NCI-H460 (cell line): Measurements from ENCODE around the gene PA2G4. TPM values are rescaled to one million over a fixed set of nuclear protein-coding genes. Genes with fewer than 3 reads are reported as not detected.
"Not testable (repeated sequence)": the region's sequence is repeated elsewhere in the genome, so short reads cannot be mapped to it uniquely, and the experiment has no call there.

Experiments
- DNase-seq: peaks from one replicate; pipeline ENCODE4 v3.0.0-alpha.2; 2016; ENCODE audit warnings: low read depth; ENCODE audit errors: extremely low read depth
- total RNA-seq: library from RNA; depleted of rRNA; stranded (reverse); fragments of >200 nt; shearing (Covaris generic); gene quantifications from 2 replicates; pipeline ENCODE4 v1.2.3, GENCODE V29; 2014

The PA2G4 gene
- total RNA-seq, 1 experiment from 2014 or later, result 357 TPM

DNA sequence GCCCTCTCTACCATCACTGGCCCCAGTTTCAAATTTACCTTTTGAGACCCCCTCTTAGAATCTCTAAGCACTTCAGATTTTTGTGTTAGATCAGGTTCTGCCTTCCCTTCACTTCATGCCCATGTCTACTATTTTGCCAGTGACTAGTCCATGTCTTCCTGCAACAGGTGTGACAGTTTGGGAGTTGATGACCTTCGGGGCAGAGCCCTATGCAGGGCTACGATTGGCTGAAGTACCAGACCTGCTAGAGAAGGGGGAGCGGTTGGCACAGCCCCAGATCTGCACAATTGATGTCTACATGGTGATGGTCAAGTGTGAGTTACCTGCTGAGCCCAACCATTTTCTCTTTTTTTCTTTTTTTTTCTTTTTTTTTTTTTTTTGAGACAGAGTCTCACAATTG is 5.8 kb upstream of the PA2G4 start:
- no peak for DNase-seq

GRCh38 chr12:56099787-56100186 is 4.6 kb upstream of the PA2G4 start:
- DNase-seq, result no peak

DNA sequence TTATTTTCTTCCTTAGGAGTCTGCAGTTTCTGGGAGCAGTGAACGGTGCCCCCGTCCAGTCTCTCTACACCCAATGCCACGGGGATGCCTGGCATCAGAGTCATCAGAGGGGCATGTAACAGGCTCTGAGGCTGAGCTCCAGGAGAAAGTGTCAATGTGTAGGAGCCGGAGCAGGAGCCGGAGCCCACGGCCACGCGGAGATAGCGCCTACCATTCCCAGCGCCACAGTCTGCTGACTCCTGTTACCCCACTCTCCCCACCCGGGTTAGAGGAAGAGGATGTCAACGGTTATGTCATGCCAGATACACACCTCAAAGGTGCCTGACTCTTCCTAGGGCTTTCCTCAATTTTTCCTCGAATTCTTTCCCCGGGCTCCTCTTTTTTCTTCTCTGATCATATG is 3.3 kb upstream of the PA2G4 start:
- no peak for DNase-seq

GRCh38 chr12:56102683-56103065 is 1.7 kb upstream of the PA2G4 start:
- DNase-seq, result no peak

GRCh38 chr12:56103066-56103711 is 1.2 kb upstream of the PA2G4 start:
- no peak for DNase-seq

DNA sequence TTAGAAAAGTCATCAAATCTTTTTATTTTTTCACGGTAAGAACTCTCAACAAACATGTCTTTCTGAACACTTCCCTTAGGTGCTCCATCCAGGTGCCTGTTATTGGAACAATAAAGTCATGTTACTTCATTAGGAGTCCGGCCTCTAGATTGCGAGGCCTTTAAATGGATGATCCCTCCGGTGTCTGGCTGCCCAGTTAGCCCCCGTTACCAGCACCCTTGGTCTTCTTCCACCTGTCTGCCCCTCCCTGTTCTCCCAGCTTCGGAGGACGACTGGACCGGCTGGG is 593 bp upstream of the PA2G4 start:
- no peak for DNase-seq

DNA sequence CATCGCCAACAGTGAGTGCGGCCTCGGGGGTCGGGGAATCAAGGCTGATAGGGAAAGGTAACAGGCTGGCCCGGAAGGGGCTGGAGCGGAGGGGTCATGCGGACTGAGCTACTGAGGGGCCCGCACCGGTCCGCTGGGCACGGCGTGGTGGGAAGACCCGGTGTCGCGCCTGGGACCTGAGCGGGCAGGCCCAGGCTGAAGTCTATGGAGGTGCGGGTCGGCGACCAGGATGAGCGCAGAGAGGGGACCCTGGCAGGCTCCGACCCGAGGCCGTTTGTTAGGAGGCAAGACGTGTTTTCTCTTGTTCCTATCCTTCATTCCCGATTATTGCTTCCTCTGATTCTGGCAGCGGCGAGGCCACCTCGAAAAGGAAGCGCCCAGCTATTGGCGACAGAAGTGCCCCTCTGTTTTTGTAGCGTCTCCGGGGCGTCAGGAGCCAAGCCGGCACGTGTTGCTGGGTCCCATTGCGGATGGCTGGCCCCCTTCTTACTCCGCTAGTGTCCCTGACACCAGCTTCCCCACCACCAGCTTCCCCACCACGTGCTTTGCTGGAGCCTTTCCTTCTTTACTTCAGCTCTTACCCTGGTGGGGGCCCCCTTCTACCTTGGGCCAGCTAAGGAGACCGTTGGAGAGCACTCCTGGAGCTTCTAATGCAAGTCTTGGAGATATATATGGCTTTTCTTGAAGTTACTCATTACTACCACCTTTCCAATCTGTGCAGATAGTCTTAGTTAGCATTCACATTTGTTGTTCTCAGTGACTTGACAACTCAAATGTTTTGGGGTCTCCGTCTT is 653 bp downstream of the PA2G4 start:
- no peak for DNase-seq

DNA sequence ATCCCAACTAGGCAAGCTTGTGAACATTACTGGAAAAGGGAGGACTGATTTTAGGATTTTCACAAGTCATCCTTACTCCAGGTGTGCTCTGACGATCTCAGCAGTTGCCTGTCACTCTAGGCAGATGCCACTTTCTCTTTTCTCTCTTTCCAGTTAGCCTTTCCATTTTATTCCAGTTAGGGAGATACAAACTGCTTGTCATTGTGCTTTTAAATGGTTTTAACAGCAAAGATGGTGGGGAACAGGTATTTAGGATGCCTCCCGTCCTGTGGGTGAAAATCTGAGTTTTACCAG is 1.2 kb downstream of the PA2G4 start:
- DNase-seq, result no peak

DNA sequence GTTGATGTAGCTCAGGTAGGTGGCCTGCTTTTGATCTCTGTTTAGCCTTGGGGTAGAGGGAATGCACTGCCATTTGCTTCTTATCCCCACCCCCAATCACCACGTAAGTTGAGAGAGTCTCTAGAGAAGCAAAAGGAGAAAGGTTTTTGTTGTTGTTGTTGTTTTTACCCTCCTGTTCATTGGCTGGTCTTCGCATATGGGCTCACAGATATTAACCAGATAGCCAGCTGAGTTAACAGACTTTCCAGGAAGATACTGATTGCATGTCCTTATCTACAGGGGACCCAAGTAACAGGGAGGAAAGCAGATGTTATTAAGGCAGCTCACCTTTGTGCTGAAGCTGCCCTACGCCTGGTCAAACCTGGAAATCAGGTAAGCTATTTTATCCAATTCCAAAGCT is 2.9 kb downstream of the PA2G4 start:
- DNase-seq, result no peak

DNA sequence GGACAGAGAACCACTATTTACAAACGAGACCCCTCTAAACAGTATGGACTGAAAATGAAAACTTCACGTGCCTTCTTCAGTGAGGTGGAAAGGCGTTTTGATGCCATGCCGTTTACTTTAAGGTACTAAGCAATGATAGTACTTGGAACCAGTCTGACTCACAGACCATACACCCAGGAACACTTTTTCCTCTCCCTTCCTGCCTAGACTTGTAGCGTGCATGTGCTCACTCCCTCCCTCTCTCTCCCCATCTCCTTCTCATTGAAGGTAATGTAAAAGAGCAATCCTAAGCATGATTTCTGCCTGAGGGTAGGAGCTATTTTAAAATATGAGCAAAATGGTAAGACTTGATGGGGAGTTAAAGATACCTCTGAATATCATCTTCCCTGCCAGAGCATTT is 6.2 kb downstream of the PA2G4 start:
- no peak for DNase-seq

DNA sequence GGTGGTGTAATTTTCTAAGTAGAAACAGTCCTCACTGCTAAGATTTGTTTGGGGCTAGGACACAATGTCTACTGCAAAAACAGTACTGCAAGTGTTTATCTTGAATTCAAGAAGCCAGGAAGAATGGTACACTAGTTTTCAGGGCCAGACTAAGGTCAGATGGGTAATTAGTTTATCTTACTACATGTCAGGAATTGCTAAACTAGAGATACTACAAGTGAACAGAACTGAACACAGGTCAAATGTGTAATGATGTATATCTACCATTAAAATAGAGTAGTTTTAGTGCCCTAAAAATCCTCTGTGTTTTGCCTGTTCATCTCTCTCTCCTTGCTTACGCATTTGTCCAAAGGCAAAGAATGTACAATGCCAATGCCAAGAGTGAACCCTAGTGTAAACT is 9.7 kb downstream of the PA2G4 start:
- DNase-seq, result no peak

DNA sequence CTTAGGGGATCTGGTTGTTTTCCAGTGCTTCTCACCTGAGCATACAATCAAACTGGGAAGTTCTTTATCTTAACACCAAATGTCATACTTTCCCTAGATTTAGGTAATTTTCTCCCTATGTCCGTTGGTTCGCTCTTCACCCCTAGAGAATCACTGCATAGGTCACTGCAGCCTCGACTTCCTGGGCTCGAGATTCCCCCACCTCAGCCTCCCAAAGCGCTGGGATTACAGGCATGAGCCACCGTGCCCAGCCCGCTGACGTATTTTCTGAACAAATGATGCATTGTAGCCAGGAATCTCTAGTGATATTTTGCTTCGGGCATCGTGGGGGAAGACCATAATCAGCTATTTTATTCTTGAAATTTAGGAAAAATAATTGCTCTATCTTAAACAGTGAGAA is 11.0 kb downstream of the PA2G4 start:
- no peak for DNase-seq

DNA sequence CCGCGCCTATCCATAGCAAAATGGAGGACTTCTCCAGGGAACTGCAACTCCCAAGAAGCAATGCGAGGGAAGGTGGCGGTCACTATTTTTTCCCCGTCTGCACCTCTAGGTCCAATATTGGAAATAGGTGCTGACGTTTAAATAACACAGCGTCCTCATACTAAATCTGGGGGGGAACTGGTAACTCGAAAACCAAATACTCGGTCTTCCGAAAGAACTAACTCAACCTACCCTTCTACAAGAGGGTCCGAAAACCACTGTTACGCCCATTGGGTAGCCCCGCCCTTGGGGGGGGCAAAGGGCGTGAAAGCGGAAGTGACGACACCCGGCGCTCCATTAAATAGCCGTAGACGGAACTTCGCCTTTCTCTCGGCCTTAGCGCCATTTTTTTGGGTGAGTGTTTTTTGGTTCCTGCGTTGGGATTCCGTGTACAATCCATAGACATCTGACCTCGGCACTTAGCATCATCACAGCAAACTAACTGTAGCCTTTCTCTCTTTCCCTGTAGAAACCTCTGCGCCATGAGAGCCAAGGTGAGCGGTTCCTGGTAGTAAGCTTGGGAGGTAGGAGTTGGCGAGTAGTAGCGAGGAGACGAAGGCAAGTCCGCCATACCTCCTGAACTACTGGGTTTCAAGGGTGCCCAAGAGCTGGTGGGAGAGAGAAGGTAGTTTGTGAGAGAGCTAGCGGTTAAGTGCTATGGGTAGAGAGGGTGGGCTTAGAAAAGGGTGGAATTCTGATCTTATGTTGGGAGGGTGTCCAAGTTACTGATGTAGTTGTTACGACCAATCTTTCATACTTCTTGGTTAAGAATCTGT is 12.1 kb downstream of the PA2G4 start, which contains the start of gene RPL41:
RPL41 (plus strand) TSS at position 367 of the 815 bp plus-strand sequence.
- DNase-seq, result peak; percentile 95

- not testable (repeated sequence) for DNase-seq
These were observed 12.8 kb downstream of the PA2G4 start for GRCh38 chr12:56117082-56117706.

DNA sequence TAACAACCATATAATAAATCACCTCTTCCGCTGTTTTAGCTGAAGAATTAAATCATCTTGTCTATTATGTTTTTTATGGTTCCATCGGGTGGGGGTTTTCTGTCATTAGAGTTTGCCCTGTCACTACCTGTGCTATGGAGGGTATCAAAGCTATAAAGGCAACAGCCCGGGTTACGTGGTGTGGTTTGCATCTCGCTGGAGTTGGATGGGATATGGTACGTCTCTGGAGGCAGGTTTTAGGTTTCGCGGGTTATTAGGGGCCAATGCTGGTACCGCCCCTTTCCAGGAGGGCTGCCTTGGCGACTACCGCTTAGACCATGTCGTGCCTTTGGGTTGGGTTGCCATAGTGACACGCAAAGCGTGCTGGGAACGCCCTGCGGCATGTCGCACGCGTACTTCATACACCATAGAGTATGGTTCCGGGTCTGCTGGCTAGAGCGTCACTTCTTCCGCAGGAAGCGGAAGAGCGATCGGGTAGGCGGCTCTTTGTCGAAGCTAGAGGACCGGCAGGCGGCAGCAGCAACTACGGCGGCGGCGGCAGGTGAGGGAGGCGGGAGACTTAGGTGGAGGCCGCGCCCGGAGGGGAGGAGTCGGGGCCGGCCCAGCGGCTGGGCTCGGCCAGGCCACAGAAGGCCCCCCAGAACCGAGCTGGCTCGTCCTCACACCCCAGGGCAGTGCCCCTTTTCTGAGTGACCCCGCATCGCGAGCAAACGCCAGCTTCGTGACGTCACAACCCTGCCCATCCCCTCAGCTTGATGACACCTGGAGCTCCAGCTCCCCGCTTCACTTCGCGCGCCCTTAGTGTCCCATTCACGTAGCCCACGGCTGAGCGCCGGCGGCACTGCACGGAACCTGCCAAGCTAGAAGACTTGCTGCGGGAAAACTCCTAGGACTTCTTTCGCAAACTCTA is 13.7 kb downstream of the PA2G4 start, which contains the start of gene ZC3H10:
ZC3H10 (plus strand) TSS at position 489 of the 910 bp plus-strand sequence. CDS start 2,297 bp downstream, outside the sequence.
- DNase-seq, result peak; percentile 99

DNA sequence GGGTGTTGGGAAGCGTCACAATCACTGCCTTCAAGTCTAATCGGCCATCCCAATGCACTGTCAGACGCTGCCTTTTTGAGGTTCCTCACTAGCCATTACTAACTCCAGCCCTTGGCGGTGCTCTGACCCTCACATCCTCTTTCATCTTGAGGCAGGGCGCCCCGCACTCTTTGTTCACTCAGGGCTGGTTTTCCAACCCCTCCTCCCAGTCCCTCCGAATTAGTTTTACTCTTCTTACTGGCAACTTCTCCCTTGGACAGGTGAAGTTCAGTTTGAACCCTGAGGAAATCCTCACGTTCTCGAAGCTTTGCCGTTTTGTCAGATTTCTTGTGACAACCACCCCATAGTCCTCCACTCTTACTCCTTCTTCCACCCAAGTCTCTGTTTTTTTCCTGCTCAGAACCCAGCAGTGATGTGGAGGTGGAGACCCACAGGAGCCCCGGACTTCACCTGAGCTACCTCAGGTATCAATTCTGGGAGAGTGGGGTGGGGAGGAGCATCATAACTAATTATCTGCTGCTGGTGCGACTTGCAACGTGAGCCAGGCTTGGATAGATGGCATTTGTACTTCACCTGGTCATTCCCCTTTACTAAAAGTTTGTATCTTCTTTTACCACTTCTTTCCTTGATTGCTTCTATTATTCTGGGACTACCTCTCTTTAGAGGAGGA is 14.5 kb downstream of the PA2G4 start:
- no peak for DNase-seq

- DNase-seq, result peak; percentile 87
These were observed 15.0 kb downstream of the PA2G4 start for GRCh38 chr12:56119361-56119796.

DNA sequence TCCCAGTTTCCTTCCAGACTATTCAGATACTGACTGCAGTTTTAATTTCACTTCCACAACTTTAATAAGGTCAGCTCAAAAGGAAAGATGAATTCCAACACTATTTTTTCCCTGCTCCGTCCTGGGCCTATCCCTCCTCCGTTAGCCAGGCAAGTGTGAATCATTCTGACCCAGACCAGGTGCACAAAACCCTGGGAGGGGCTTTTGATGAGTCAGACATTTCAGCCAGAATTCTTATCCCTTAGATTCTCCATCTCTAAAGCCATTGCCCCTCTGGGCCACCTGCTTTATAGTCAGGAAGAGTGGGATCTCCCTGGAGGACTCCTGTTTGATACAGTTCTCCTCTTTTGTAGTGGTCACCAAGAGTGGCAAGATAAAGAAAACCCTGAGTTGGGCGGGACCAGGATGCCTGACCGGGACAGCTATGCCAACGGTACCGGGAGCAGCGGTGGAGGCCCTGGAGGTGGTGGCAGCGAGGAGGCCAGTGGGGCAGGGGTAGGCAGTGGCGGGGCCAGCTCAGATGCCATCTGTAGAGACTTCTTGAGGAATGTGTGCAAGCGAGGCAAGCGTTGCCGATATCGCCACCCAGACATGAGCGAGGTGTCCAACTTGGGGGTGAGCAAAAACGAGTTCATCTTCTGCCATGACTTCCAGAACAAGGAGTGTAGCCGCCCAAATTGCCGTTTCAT is 15.9 kb downstream of the PA2G4 start:
- no peak for DNase-seq
